ENCODE results near the gene NRG3. TPM values are rescaled to one million over a fixed set of nuclear protein-coding genes. Genes with fewer than 3 reads are reported as not detected.

NRG3 gene
- polyA plus RNA-seq, 3 donors: 0.07 to 0.34 (median 0.18) TPM

DNA sequence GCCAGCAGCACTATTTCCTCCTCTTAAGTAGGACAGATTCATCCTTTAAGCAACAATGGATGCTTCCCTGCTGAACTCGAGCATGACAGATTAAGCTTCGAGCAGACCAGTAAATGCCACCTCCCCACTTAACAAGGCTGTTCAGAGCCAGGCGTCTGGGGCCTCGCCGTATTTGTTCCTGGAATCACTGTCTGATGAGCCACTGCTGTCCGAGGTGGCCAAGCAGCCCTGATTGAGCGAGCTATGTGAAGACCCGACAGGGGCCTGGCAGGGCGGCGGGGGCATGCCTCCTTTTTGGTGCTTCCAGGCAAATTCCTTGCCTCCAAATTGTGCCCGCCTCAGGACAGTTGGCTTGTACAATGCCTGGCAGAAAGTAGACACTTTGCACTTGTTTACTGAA is 862.6 kb downstream of the NRG3 start:
- H3K27ac ChIP-seq (ENCODE audit: low read depth, low read length): no peak overlapping the region
- 66 to 83% (median 75%) methylated on average over 11 of the region's 11 CpGs for WGBS, 3 donors

DNA sequence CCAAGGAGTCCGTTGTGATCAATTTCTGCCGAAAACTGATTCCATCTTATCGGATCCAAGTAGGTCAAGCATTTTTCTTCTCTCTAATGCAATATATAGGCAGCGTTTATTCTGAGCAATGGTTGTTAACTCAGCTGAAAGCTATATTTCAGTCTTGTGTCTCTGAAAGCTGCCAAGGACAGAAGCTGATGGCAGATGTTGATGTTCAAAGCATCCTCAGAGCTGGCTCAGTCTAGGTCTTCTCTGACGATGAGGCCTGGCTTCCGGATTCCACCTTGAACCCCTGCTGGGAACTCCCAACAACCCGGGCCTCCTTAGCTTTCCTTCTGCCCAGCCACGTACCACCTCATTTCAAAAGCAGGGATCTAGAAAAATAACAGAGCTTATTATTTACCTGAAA is 863.6 kb downstream of the NRG3 start:
- 72 to 87% (median 85%) methylated on average over 8 of the region's 8 CpGs for WGBS, 3 donors
- H3K27ac ChIP-seq (ENCODE audit: low read depth, low read length): no peak overlapping the region

DNA sequence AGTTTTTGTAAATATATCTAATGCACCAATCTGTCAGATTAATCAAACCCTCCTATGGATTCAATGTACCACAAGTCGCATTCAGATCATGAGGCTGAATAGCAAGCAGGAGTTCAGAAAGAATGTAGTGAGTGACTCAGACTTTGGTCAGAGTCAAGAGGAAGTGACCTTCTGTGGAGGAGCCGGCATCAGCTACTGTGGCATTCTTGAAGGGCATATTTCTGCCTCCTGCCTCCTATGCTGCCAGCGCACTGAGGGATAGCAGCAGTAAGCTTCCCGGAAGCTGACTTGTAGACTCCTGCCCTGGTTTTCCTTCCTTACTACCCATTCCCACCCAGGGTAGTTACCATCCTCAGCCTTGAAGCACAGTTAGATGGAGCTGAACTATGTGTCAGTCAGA is 867.5 kb downstream of the NRG3 start:
- 54 to 67% (median 62%) methylated on average over 4 of the region's 4 CpGs for whole genome bisulfite sequencing, 3 donors
- no peak overlapping the region for H3K27ac ChIP-seq (ENCODE audit: low read depth, low read length)

- H3K27ac ChIP-seq (ENCODE audit: low read depth, low read length): no peak overlapping the region
- WGBS, 3 donors: 79 to 85% (median 81%) methylated on average over 7 of the region's 7 CpGs
Observed at GRCh38 chr10:82742898-82743297, 867.9 kb downstream of the NRG3 start.

DNA sequence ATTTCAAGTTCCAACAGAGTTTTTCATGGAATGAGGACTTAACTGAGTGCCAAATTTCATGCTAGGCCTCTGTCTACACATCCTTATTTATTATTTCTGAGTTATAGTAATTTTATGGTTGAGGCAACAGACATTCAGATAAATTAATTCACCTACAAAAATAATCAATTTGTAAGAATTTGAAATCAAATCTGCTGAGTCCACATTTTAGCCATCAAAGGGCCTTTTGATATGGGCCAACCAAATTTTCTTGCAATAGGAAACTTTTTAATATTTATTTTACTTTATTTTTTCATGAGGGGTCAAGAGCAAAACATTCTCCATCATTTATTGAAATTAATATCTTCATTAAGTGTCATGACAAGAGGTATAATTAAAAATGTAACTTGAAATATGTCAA is 875.5 kb downstream of the NRG3 start:
- no peak overlapping the region for H3K27ac ChIP-seq (ENCODE audit: low read depth, low read length)

DNA sequence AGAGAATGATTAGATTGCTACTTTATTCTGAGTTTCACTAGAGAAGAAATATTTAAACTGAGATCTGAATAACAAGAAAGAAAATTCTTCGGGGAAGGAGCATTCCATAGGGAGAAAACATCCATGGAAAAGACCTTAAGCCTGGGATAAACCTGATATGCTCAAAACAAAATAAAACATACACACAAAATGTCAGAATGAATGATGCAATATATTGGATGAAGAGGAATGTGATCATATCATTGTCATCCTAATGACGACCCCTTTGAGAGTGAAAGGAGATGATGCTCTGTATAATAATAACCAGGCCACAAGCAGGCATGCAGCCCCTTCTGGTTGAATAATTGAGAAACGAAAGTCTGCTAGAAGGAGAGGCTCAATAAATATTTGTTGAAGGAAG is 882.4 kb downstream of the NRG3 start:
- 69 to 73% (median 71%) methylated on average over 3 of the region's 3 CpGs for WGBS, 3 donors

DNA sequence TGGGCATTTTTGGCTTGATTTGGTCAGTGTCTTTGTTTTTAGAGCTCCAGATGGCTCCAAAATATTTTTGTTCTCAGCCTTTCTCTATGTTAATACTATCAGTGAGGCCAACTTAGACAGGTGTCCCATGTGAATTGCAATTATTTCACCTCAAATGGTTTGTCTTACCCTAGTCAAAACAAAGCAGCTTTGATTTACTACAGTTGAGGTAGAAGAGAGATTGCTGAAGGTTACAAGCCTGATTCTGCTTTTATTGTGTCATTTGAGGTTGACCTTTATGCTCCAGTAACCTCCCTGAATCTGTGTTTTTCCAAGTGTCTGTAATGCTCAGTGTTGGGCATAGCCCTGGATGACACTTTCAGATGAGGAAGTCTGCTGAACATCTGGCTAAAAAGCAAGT is 882.9 kb downstream of the NRG3 start:
- no peak overlapping the region for H3K27ac ChIP-seq (ENCODE audit: low read depth, low read length)

More for the DNA sequence above, 882.4 kb downstream of the NRG3 start:
- H3K27ac ChIP-seq (ENCODE audit: low read depth, low read length): no peak overlapping the region

- 56 to 89% (median 88%) methylated on average over 1 of the region's 1 CpG for WGBS, 3 donors
- H3K27ac ChIP-seq (ENCODE audit: low read depth, low read length): no peak overlapping the region
Observed at GRCh38 chr10:82759050-82759449, 884.1 kb downstream of the NRG3 start.

GRCh38 chr10:82762641-82763040 is 887.6 kb downstream of the NRG3 start:
- H3K27ac ChIP-seq (ENCODE audit: low read depth, low read length): no peak overlapping the region
- WGBS, 3 donors: 84 to 88% (median 88%) methylated on average over 2 of the region's 2 CpGs

- no peak overlapping the region for H3K27ac ChIP-seq (ENCODE audit: low read depth, low read length)
- 78 to 87% (median 85%) methylated on average over 5 of the region's 5 CpGs for WGBS, 3 donors
Observed at GRCh38 chr10:82768040-82768439, 893.0 kb downstream of the NRG3 start.

- H3K27ac ChIP-seq (ENCODE audit: low read depth, low read length): no peak overlapping the region
- WGBS, 3 donors: 73 to 87% (median 76%) methylated on average over 3 of the region's 3 CpGs
Observed at GRCh38 chr10:82778908-82779307, 903.9 kb downstream of the NRG3 start.

DNA sequence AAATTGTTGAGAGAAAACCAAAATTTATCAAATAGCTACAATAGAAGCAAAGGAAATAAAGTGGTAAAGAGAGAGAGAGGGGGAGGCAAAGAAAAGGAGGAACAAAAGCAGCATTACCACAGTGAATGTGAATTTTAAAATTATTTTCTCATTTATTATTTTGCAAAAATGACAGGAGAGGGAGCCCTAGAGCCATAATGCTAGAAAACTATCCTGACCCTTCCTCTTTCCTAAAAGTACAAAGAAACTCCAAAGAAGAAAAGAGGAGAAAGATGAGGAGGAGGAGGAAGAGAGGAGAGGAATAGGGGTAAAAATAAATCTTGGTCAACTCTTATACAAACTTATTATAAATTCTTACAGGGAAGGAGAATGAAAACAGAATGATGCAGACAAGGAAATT is 921.5 kb downstream of the NRG3 start:
- no peak overlapping the region for H3K27ac ChIP-seq (ENCODE audit: low read depth, low read length)

DNA sequence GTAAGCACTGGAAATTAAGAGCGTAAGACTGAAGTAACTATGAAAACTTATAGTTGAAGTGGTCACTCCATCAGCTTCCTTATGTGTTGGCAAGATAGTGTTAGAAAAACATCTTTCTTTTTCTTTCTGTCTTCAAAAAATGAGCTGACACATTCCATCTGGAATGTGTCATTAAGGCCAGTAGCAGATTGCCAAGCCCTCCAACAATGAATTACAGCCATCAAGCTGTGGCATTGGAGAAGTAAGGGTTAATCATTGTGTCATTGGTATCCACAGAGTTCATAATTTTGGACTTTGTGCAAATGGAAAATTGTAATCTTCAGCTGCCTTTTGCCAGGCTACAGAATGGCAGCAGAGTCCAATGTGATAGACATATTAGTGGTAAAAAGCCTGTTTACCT is 926.3 kb downstream of the NRG3 start:
- 94 to 100% (median 96%) methylated on average over 1 of the region's 1 CpG for WGBS, 3 donors
- H3K27ac ChIP-seq (ENCODE audit: low read depth, low read length): no peak overlapping the region

DNA sequence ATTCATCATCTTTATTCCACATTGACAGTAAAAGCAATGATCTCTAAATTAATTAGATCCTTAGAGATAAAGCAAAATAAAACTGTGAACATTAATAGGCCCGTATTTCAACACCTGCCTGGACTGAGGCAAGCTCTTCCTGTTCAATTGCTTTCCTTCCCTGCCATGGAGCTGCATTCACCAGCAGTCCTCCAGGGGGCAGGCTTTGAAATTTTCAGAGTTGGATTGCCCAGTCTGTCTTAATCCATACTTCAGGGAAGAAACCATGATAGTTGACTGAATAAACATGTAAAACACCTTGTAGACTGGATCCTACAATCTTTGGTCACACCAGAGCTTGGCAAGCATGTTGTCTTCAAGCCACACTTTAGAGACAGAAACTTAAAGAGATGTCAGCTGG is 936.6 kb downstream of the NRG3 start:
- no peak overlapping the region for H3K27ac ChIP-seq (ENCODE audit: low read depth, low read length)
- WGBS, 3 donors: 53 to 85% (median 59%) methylated on average over 1 of the region's 1 CpG

GRCh38 chr10:82813856-82814255 is 938.9 kb downstream of the NRG3 start:
- 45 to 80% (median 79%) methylated on average over 5 of the region's 5 CpGs for WGBS, 3 donors
- H3K27ac ChIP-seq (ENCODE audit: low read depth, low read length): no peak overlapping the region

DNA sequence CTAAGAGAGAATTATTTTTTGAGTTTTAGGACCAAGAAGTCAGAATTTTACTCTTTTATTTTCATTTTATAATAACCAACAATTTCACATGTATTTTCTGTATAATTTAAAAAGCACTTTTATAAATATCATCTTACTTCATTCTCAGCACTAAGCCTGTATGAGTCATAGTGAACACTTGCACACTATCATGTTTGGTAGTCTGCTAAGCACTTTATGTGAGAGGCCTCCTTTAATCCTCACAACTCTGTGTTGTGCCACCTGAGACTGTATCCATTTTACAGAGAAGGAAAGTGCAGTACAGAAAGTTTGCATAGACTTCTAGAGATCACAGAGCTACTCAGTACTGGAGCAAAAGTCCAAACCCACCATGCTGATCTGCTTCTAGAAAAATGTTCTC is 939.6 kb downstream of the NRG3 start:
- H3K27ac ChIP-seq (ENCODE audit: low read depth, low read length): no peak overlapping the region

DNA sequence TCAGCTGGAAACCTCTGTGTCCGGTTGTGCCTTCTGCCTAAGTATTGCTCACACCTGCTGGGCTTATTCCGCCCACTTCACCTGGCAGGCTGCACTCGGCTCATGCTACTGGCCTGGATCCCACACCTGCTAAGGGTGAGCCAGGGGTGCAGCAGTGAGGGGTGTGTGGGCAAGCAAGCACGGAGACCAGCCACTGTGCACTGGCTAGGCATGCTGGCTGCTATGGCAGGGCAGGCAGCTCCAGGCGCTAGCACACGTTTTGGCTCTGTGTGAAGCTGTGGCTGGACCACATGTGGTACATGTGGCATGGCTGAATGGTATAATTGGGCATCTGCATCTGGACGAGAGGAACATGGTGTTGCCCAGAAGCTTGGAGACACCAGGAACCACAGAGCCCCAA is 940.7 kb downstream of the NRG3 start:
- WGBS, 3 donors: 89 to 93% (median 90%) methylated on average over 7 of the region's 7 CpGs
- no peak overlapping the region for H3K27ac ChIP-seq (ENCODE audit: low read depth, low read length)

DNA sequence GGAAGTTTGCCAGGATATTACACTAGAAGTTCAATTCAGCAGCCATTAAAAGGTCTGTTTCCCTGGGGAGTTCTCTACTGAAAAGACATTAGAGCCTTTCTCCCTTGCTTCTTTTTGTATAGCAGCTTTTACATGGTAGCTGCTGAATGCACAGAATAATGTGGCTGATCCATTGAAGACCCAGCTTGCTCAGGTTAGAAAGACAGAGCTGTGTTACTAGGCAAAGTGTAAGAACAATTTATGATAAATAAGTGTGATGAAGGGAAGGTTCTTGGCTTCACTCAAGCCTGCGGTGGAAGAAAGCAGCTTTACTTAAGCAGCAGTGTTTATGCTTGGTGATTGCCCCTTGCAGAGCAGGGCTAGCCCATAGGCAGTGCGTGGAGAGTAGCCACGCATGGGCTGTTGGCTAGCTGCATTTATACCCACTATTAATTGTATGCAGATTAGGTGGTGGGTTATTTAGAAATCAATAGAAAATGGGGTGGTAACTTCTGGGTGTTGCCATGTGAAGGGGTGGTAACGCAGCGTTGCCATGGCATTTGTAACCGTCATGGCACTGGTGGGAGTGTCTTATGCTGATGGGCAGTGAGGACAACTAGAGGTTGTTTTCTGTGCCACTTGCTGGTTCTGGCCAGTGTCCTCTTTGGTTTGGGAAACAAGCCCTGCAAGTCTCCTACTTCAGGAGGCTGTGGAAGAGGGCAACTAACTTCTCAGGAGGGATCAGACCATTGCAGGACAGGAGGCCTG is 942.9 kb downstream of the NRG3 start:
- 89 to 95% (median 92%) methylated on average over 6 of the region's 6 CpGs for WGBS, 3 donors
- no peak overlapping the region for H3K27ac ChIP-seq (ENCODE audit: low read depth, low read length)

- WGBS, 3 donors: 43 to 65% (median 44%) methylated on average over 2 of the region's 2 CpGs
- no peak overlapping the region for H3K27ac ChIP-seq (ENCODE audit: low read depth, low read length)
Observed at GRCh38 chr10:82821043-82821442, 946.0 kb downstream of the NRG3 start.

- WGBS, 3 donors: 94 to 97% (median 95%) methylated on average over 1 of the region's 1 CpG
- H3K27ac ChIP-seq (ENCODE audit: low read depth, low read length): no peak overlapping the region
Observed at GRCh38 chr10:82826132-82826531, 951.1 kb downstream of the NRG3 start.

DNA sequence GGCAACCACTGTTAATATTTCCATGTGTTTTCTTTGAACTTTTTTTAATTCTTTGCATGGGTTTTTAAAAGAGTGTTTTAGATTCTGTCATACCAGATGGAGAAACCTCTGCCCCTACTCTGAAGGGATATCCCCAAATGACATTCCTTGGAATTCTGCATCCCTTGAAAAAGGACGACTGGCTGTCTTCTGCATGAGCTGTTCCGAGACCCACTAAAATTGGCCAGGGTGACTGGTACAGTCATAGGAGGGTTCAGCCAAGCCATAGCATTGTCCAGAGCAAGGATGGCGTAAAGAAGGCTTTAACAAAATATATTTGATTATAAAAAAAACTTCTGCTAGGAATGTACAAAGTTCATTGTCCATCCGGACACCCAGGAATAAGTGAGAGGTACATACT is 952.9 kb downstream of the NRG3 start:
- WGBS, 3 donors: 72 to 87% (median 74%) methylated on average over 4 of the region's 4 CpGs
- no peak overlapping the region for H3K27ac ChIP-seq (ENCODE audit: low read depth, low read length)

Measured in adipose tissue (tissue), 3 donors.